Right lobe of liver (tissue), 6 donors: ENCODE measurements around the gene SLC6A9. TPM values are rescaled to one million over a fixed set of nuclear protein-coding genes. Genes with fewer than 3 reads are reported as not detected.

Source experiments
- ATAC-seq, 4 donors: fragments of 200-7000 bp; cut with Tn5 transposase; one replicate each; pipeline ENCODE4 v1.9.1; 2020; ENCODE audit warnings: mild to moderate bottlenecking in 4 of 4, moderate library complexity in 4 of 4
- DNase-seq, 3 donors: peaks; one replicate each; pipeline ENCODE4 v3.0.0-alpha.2; 2020
- H3K27ac ChIP-seq, 3 donors: fragments of 200-600 bp; one replicate each; pipeline ENCODE4 v1.8.0; 2022
- H3K27me3 ChIP-seq, 2 donors: fragments of 200-600 bp; one replicate each; pipeline ENCODE4 v1.8.0; 2022
- H3K36me3 ChIP-seq, 4 donors: fragments of 200-600 bp; sonication (generic) in 1 of 4; one replicate each; pipeline versions ENCODE4 v1.5.1 to v1.8.0; 2017 to 2022; ENCODE audit warnings: control low read depth in 1 of 4
- H3K4me1 ChIP-seq, 4 donors: fragments of 200-600 bp; sonication (generic) in 1 of 4; one replicate each; pipeline versions ENCODE4 v1.5.1 to v1.8.0; 2017 to 2022; ENCODE audit warnings: control low read depth in 1 of 4
- H3K4me3 ChIP-seq, 3 donors: fragments of 200-600 bp; one replicate each; pipeline ENCODE4 v1.8.0; 2022
- H3K9me3 ChIP-seq, 4 donors: fragments of 200-600 bp; sonication (generic) in 1 of 4; one replicate each; pipeline versions ENCODE4 v1.5.1 to v1.8.0; 2017 to 2022; ENCODE audit warnings: control low read depth in 1 of 4
- POLR2A ChIP-seq: fragments of 450-650 bp; IDR thresholded peaks from one replicate; pipeline ENCODE4 v1.6.1; 2017; ENCODE audit warnings: antibody characterized with exemption, mild to moderate bottlenecking
- WGBS: methylation state at CpG from one replicate; pipeline ENCODE4 v1.1.6; 2018; ENCODE audit warnings: low coverage, low lambda C conversion rate; ENCODE audit not compliant: insufficient coverage; ENCODE audit errors: missing lambda C conversion rate; 5-methylcytosine and 5-hydroxymethylcytosine counted together
- intact Hi-C, 2 donors: fragments of 100-400 bp; cut with DNase I; formaldehyde crosslinking; loops; one replicate each; pipeline versions ENCODE4 v1.11.2 to v1.14.1; 2022
- total RNA-seq, 6 experiments: library from RNA; depleted of rRNA in 2 of 6; stranded (reverse); fragments of >200 nt in 2 of 6; fragmentation: NEBNext Ultra II Directional in 3 of 6; extraction: Animal tissue kit (Norgen Biotek cat#: 25700) in 3 of 6; gene quantifications; one replicate each; pipeline versions ENCODE4 v1.1.0 to v1.2.4, GENCODE V29; 2016 to 2023
- TF ChIP-seq, protein P1 (sequence below), 4 donors: fragments of 200-600 bp in 3 of 4; fragments of 450-650 bp in 1 of 4; IDR thresholded peaks; one replicate each; pipeline versions ENCODE4 v1.5.1 to v1.8.0; 2016 to 2022; ENCODE audit warnings: antibody characterized with exemption in 4 of 4, mild to moderate bottlenecking in 2 of 4
- donor health status: DM: no; HTN: yes; CAD: no.
- donor health status: DM: no; HTN: no; CAD: no.
- donor health status: DM: no; HTN: no; CAD: no.
- donor health status: DM: no; HTN: yes; CAD: no.
- donor health status: DM: no; HTN: yes; CAD: no.

SLC6A9 gene
- total RNA-seq, 6 experiments from 2014 or later: 0.78 to 2.2 (median 1.9) TPM

DNA sequence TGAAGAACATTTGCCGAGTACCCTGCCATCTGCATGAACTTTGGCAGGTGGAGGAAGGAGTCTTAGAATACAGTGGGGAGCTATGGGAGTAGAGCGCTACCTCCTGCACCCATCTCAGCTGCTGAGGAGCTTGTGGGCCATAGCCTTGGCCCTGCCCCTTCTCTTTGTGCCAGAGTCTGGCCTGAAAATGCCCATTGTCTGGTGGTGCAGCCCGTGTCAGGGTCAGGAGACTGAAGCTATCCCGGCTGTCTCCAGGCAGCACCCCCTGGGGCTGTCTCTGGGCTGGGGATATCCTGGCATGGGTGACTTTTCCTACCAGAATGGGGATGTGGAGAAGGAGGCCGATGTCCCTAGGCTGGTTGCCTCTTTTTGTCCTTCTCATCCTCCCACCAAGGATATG lies 77.2 kb downstream of the SLC6A9 start:
- H3K36me3 ChIP-seq: peaks cover 0 to 32% (median 4%) of the 10 kb centered on the region in 4 donors
- H3K4me1 ChIP-seq: no peaks in the 10 kb centered on the region
- H3K27me3 ChIP-seq: no peaks in the 10 kb centered on the region
- no peak overlapping the region for H3K4me3 ChIP-seq
- intact Hi-C loops: no loop called here
- no peak for TF ChIP-seq POLR2A
- TF ChIP-seq, protein P1, sequence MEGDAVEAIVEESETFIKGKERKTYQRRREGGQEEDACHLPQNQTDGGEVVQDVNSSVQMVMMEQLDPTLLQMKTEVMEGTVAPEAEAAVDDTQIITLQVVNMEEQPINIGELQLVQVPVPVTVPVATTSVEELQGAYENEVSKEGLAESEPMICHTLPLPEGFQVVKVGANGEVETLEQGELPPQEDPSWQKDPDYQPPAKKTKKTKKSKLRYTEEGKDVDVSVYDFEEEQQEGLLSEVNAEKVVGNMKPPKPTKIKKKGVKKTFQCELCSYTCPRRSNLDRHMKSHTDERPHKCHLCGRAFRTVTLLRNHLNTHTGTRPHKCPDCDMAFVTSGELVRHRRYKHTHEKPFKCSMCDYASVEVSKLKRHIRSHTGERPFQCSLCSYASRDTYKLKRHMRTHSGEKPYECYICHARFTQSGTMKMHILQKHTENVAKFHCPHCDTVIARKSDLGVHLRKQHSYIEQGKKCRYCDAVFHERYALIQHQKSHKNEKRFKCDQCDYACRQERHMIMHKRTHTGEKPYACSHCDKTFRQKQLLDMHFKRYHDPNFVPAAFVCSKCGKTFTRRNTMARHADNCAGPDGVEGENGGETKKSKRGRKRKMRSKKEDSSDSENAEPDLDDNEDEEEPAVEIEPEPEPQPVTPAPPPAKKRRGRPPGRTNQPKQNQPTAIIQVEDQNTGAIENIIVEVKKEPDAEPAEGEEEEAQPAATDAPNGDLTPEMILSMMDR (IDR thresholded peaks at IDR 0.05): no peak
- DNase-seq (no peak), ATAC-seq (no peak)
- H3K9me3 ChIP-seq: no peaks in the 10 kb centered on the region
- H3K27ac ChIP-seq: no peak overlapping the region
- 86% methylated on average over 1 of the region's 5 CpGs for whole genome bisulfite sequencing

- no peak overlapping the region for H3K4me3 ChIP-seq
- TF ChIP-seq, protein P1 (IDR thresholded peaks at IDR 0.05): no peak
- no peak for TF ChIP-seq POLR2A
- ATAC-seq (no peak), DNase-seq (no peak)
- H3K4me1 ChIP-seq: peaks cover 0 to 3% (median 0%) of the 10 kb centered on the region in 4 donors
- H3K9me3 ChIP-seq: no peaks in the 10 kb centered on the region
- H3K27me3 ChIP-seq: no peaks in the 10 kb centered on the region
- WGBS: 80% methylated on average over 1 of the region's 3 CpGs
- intact Hi-C loops: no loop called here
- H3K36me3 ChIP-seq: peaks cover 0 to 25% (median 4%) of the 10 kb centered on the region in 4 donors
- no peak overlapping the region for H3K27ac ChIP-seq
Observed at GRCh38 chr1:43953361-43953760, 77.9 kb downstream of the SLC6A9 start.

- WGBS: 94% methylated on average over 2 of the region's 8 CpGs
- no peak for DNase-seq
- H3K4me3 ChIP-seq: no peak overlapping the region
- no peak overlapping the region for H3K27ac ChIP-seq
- H3K27me3 ChIP-seq: no peaks in the 10 kb centered on the region
- intact Hi-C loops: no loop called here
- peaks cover 0 to 20% (median 4%) of the 10 kb centered on the region in 4 donors for H3K36me3 ChIP-seq
- TF ChIP-seq POLR2A: no peak
- TF ChIP-seq, protein P1 (IDR thresholded peaks at IDR 0.05): no peak
- H3K9me3 ChIP-seq: no peaks in the 10 kb centered on the region
- peaks cover 0 to 8% (median 3%) of the 10 kb centered on the region in 4 donors for H3K4me1 ChIP-seq
- ATAC-seq: no peak
Observed at GRCh38 chr1:43952731-43953346, 78.4 kb downstream of the SLC6A9 start.

DNA sequence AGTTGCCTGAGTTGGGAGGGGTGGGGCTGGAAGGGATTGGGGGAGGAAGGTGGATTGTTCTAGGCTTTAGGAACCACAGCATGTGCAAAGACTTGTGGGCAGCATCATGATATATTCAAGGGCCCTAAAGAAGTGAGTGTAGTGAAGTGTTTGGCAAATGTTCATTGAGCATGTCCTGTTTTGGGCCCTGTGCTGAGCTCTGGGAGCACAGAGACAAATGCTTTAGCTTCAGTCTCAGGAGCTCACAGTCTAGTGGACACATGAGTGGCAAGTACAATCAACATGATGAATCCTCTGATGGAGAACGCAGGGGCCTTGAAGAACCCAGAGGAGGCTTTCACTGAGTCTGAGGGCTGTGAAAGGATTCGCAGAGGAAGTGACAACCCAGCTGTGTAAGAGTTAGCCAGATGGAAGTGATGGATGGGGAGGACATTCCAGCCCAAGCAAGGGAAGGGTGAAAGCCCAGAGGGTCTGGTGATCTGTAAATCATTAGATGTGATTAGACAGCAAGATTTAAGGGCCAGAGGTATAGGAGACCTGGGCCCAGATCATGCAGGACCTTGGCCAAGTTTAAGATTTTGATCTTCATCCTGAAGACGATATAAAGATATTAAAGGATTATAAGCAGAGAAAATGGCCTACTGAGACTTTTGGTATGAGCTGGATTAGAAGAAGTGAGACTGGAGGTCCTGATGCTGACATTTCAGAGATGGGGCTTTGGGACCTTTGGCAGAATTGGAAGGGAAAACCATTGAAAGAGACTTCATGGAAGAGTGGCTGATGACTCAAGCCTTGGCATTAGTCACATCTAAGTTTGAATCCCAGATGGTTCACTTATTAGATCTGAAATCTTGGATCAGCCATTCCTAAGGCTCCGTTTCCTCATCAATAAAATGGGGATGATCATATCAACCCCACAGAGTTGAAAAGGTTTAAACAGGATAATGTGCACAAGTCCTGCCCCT lies 80.0 kb downstream of the SLC6A9 start:
- WGBS: 84% methylated on average over 4 of the region's 4 CpGs
- no peak for ATAC-seq
- H3K4me1 ChIP-seq: peaks cover 0 to 13% (median 8%) of the 10 kb centered on the region in 4 donors
- H3K27me3 ChIP-seq: no peaks in the 10 kb centered on the region
- H3K9me3 ChIP-seq: no peaks in the 10 kb centered on the region
- no peak overlapping the region for H3K27ac ChIP-seq
- intact Hi-C loops: no loop called here
- H3K36me3 ChIP-seq: peaks cover 0 to 8% (median 0%) of the 10 kb centered on the region in 4 donors
- no peak overlapping the region for H3K4me3 ChIP-seq
- no peak for DNase-seq
- TF ChIP-seq, protein P1 (IDR thresholded peaks at IDR 0.05): no peak
- TF ChIP-seq POLR2A: no peak
